SK-N-SH (cell line): ENCODE results near the gene DEPDC5. TPM values are rescaled to one million over a fixed set of nuclear protein-coding genes. Genes with fewer than 3 reads are reported as not detected.

ENCODE experiments used
- CTCF ChIA-PET: fragments of 300-600, 350-600 bp; formaldehyde crosslinking; extraction: SDS; loops from one replicate; lab custom pipeline; 2021; lab: Yijun Ruan, JAX
- POLR2A ChIA-PET: fragments of 350-600 bp; sonication (Branson Sonifier 250); formaldehyde crosslinking; extraction: SDS; loops from one replicate; lab custom pipeline; 2020; ENCODE audit warnings: antibody characterized with exemption, inconsistent platforms; lab: Yijun Ruan, JAX
- DNase-seq: peaks from one replicate; pipeline ENCODE4 v3.0.0; 2012
- H2AFZ ChIP-seq: fragments of 200-600 bp; sonication (generic); 2 replicates; pipeline ENCODE4 v1.8.1; 2016; ENCODE audit warnings: antibody characterized with exemption, mild to moderate bottlenecking, low read depth
- H3F3A ChIP-seq: fragments of 200-600 bp; sonication (generic); replicated peaks from 2 replicates; pipeline ENCODE3; 2016; ENCODE audit warnings: antibody characterized with exemption, mild to moderate bottlenecking; ENCODE audit not compliant: insufficient read depth
- H3K27ac ChIP-seq, 2 experiments: fragments of 200-500 bp in 1 of 2; fragments of 200-600 bp in 1 of 2; sonication (Bioruptor generic) in 1 of 2; sonication (generic), shearing (Covaris generic) in 1 of 2; 2 replicates each; pipeline versions ENCODE4 v1.5.1 to v1.6.1; 2014 to 2016; ENCODE audit warnings: low read depth in 2 of 2, inconsistent platforms in 1 of 2, low read length in 1 of 2, mild to moderate bottlenecking in 1 of 2, mixed read lengths in 1 of 2
- H3K27me3 ChIP-seq: fragments of 200-600 bp; sonication (generic), shearing (Covaris generic); 2 replicates; pipeline ENCODE4 v1.6.1; 2016; ENCODE audit warnings: mixed run types; ENCODE audit not compliant: insufficient read depth
- H3K36me3 ChIP-seq, 2 experiments: fragments of 200-500 bp in 1 of 2; fragments of 200-600 bp in 1 of 2; sonication (Bioruptor generic) in 1 of 2; sonication (generic) in 1 of 2; replicated peaks in 1 of 2; 2 replicates each; pipeline versions ENCODE3 to v1.5.1; 2014 to 2016; ENCODE audit warnings: low read length in 1 of 2, mild to moderate bottlenecking in 1 of 2; ENCODE audit not compliant: insufficient read depth in 2 of 2, control insufficient read depth in 1 of 2
- H3K4me1 ChIP-seq, 2 experiments: fragments of 200-500 bp in 1 of 2; fragments of 200-600 bp in 1 of 2; sonication (Bioruptor generic) in 1 of 2; sonication (generic), shearing (Covaris generic) in 1 of 2; 2 replicates each; pipeline versions ENCODE4 v1.5.1 to v1.6.1; 2014 to 2016; ENCODE audit warnings: low read depth in 1 of 2, low read length in 1 of 2, mixed run types in 1 of 2; ENCODE audit not compliant: insufficient read depth in 2 of 2, control insufficient read depth in 1 of 2
- H3K4me2 ChIP-seq: fragments of 200-600 bp; sonication (generic), shearing (Covaris generic); 2 replicates; pipeline ENCODE4 v1.6.1; 2017; ENCODE audit warnings: mixed run types
- H3K4me3 ChIP-seq, 2 experiments: fragments of 200-500 bp in 1 of 2; fragments of 200-600 bp in 1 of 2; sonication (Bioruptor generic) in 1 of 2; sonication (generic), shearing (Covaris generic) in 1 of 2; 2 replicates each; pipeline versions ENCODE4 v1.5.1 to v1.8.1; 2014 to 2016; ENCODE audit warnings: low read depth in 2 of 2, inconsistent platforms in 1 of 2, low read length in 1 of 2, mild to moderate bottlenecking in 1 of 2, mixed read lengths in 1 of 2, moderate library complexity in 1 of 2
- H3K79me2 ChIP-seq: fragments of 200-600 bp; sonication (generic); 2 replicates; pipeline ENCODE4 v1.8.1; 2017; ENCODE audit warnings: mild to moderate bottlenecking; ENCODE audit not compliant: insufficient read depth
- H3K9ac ChIP-seq: fragments of 200-600 bp; sonication (generic); 2 replicates; pipeline ENCODE4 v1.6.1; 2017; ENCODE audit warnings: mixed run types
- H3K9me2 ChIP-seq: fragments of 200-600 bp; sonication (generic); 2 replicates; pipeline ENCODE4 v1.6.1; 2017; ENCODE audit warnings: mixed run types
- H3K9me3 ChIP-seq: fragments of 200-600 bp; sonication (generic); 2 replicates; pipeline ENCODE4 v1.6.1; 2017; ENCODE audit warnings: mixed run types, mild to moderate bottlenecking, moderate library complexity
- H4K20me1 ChIP-seq: fragments of 200-600 bp; sonication (generic); 2 replicates; pipeline ENCODE4 v1.6.1; 2017; ENCODE audit warnings: mild to moderate bottlenecking, mixed run types; ENCODE audit not compliant: insufficient read depth
- CHD2 ChIP-seq: fragments of 150-350 bp; IDR thresholded peaks from 2 replicates; pipeline ENCODE4 v1.6.1; 2018; ENCODE audit warnings: low read length; ENCODE audit not compliant: partially characterized antibody
- ELF1 ChIP-seq: IDR thresholded peaks from 2 replicates; pipeline ENCODE4 v1.4.0; 2012
- EP300 ChIP-seq, 2 experiments: IDR thresholded peaks; 2 replicates each; pipeline versions ENCODE4 v1.4.0 to v1.6.1; 2012; ENCODE audit warnings: borderline replicate concordance in 1 of 2, low read depth in 1 of 2, low read length in 1 of 2
- FOXM1 ChIP-seq: IDR thresholded peaks from 2 replicates; pipeline ENCODE4 v1.4.0; 2012; ENCODE audit warnings: low read depth, mild to moderate bottlenecking
- GABPA ChIP-seq: IDR thresholded peaks from 2 replicates; pipeline ENCODE4 v1.4.0; 2012; ENCODE audit warnings: low read depth, mild to moderate bottlenecking
- GATA2 ChIP-seq: sonication (generic); formaldehyde crosslinking; IDR thresholded peaks from 2 replicates; pipeline ENCODE4 v1.5.0; 2020; ENCODE audit warnings: mild to moderate bottlenecking, missing genetic modification reagents
- JUND ChIP-seq: IDR thresholded peaks from 2 replicates; pipeline ENCODE4 v1.4.0; 2012
- MXI1 ChIP-seq: IDR thresholded peaks from 2 replicates; pipeline ENCODE4 v1.6.1; 2012; ENCODE audit warnings: mild to moderate bottlenecking, low read depth, low read length, improper control_type of control experiment
- NFIC ChIP-seq: IDR thresholded peaks from 2 replicates; pipeline ENCODE4 v1.4.0; 2012; ENCODE audit warnings: borderline replicate concordance
- POLR2AphosphoS5 ChIP-seq: IDR thresholded peaks from 2 replicates; pipeline ENCODE4 v1.6.1; 2012; ENCODE audit warnings: low read depth, low read length
- YY1 ChIP-seq: IDR thresholded peaks from 2 replicates; pipeline ENCODE4 v1.4.0; 2012; ENCODE audit warnings: low read depth, mild to moderate bottlenecking
- WGBS: methylation state at CpG from one replicate; pipeline ENCODE4 v1.1.6; 2017; ENCODE audit warnings: low lambda C conversion rate; 5-methylcytosine and 5-hydroxymethylcytosine counted together
- polyA plus RNA-seq, 3 experiments: library from polyadenylated mRNA; depleted of rRNA; stranded (reverse); fragments of >200 nt; gene quantifications; 2 replicates each; pipeline ENCODE4 v1.2.3, GENCODE V29; 2012
- TF ChIP-seq, protein P1 (sequence below): IDR thresholded peaks from 2 replicates; pipeline ENCODE4 v1.4.0; 2012; ENCODE audit warnings: low read depth
- TF ChIP-seq, protein P2 (sequence below): IDR thresholded peaks from 2 replicates; pipeline ENCODE4 v1.4.0; 2012; ENCODE audit warnings: low read depth, borderline replicate concordance
- TF ChIP-seq, protein P3 (sequence below): fragments of 150-350 bp; IDR thresholded peaks from 2 replicates; pipeline ENCODE4 v1.6.1; 2017; ENCODE audit warnings: antibody characterized with exemption, low read length, low read depth, borderline replicate concordance
- TF ChIP-seq, protein P4 (sequence below): IDR thresholded peaks from 2 replicates; pipeline ENCODE4 v1.6.1; 2012; ENCODE audit warnings: mild to moderate bottlenecking, low read depth, low read length, moderate library complexity
- TF ChIP-seq, protein P5 (sequence below): fragments of 200-600 bp; sonication (generic); IDR thresholded peaks from 2 replicates; pipeline ENCODE4 v1.6.1; 2017; ENCODE audit warnings: antibody characterized with exemption, mild to moderate bottlenecking, moderate library complexity
- TF ChIP-seq, protein P6 (sequence below): IDR thresholded peaks from 2 replicates; pipeline ENCODE4 v1.4.0; 2012; ENCODE audit warnings: low read depth, borderline replicate concordance
- TF ChIP-seq, protein P7 (sequence below): IDR thresholded peaks from 2 replicates; pipeline ENCODE4; 2012

DEPDC5 gene
- polyA plus RNA-seq, 1 of the 3 experiments (the other 2 are of a cell fraction), result 7.8 TPM

DNA sequence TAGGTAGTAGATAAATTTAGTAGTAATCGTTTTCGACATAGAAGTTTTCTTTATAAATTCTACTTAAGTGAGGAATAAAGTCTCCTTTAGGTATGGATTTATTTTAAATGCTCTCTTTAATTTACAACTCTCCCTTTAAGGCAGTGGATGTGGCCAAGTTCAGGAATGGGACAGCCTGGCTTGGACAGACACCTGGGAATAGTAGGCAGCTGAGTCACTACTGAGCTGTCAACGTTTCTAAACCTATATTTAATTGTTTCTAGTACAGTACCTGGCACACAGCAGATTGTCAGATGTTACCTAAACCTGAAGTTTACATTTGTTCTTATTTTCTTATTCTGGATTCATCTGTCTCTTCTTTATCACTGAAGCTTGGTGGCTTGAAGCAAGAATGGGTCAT, 85.1 kb downstream of the DEPDC5 start:
- H3K9me3 ChIP-seq, result no peaks in the 10 kb centered on the region
- no peaks in the 10 kb centered on the region for H3K79me2 ChIP-seq
- no peak overlapping the region for H3K9ac ChIP-seq
- no peaks in the 10 kb centered on the region for H4K20me1 ChIP-seq
- no peak for DNase-seq
- POLR2A ChIA-PET, result no interaction called here
- no peaks in the 10 kb centered on the region for H3K4me1 ChIP-seq
- H3K4me2 ChIP-seq, result no peak overlapping the region
- peaks cover 26 to 27% of the 10 kb centered on the region in 2 experiments for H3K36me3 ChIP-seq
- WGBS, result 64% methylated on average over 3 of the region's 3 CpGs
- TF ChIP-seq, protein P1, sequence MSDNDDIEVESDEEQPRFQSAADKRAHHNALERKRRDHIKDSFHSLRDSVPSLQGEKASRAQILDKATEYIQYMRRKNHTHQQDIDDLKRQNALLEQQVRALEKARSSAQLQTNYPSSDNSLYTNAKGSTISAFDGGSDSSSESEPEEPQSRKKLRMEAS, result no peak
- no peak for TF ChIP-seq CHD2
- no peak for TF ChIP-seq EP300 (IDR thresholded peaks at IDR 0.05; ENCODE audit: borderline replicate concordance in 1 of 2, low read depth in 1 of 2, low read length in 1 of 2)
- TF ChIP-seq MXI1, result no peak
- TF ChIP-seq, protein P2, sequence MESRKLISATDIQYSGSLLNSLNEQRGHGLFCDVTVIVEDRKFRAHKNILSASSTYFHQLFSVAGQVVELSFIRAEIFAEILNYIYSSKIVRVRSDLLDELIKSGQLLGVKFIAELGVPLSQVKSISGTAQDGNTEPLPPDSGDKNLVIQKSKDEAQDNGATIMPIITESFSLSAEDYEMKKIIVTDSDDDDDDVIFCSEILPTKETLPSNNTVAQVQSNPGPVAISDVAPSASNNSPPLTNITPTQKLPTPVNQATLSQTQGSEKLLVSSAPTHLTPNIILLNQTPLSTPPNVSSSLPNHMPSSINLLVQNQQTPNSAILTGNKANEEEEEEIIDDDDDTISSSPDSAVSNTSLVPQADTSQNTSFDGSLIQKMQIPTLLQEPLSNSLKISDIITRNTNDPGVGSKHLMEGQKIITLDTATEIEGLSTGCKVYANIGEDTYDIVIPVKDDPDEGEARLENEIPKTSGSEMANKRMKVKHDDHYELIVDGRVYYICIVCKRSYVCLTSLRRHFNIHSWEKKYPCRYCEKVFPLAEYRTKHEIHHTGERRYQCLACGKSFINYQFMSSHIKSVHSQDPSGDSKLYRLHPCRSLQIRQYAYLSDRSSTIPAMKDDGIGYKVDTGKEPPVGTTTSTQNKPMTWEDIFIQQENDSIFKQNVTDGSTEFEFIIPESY, result no peak
- TF ChIP-seq, protein P3, sequence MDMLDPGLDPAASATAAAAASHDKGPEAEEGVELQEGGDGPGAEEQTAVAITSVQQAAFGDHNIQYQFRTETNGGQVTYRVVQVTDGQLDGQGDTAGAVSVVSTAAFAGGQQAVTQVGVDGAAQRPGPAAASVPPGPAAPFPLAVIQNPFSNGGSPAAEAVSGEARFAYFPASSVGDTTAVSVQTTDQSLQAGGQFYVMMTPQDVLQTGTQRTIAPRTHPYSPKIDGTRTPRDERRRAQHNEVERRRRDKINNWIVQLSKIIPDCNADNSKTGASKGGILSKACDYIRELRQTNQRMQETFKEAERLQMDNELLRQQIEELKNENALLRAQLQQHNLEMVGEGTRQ, result no peak
- TF ChIP-seq, protein P4, sequence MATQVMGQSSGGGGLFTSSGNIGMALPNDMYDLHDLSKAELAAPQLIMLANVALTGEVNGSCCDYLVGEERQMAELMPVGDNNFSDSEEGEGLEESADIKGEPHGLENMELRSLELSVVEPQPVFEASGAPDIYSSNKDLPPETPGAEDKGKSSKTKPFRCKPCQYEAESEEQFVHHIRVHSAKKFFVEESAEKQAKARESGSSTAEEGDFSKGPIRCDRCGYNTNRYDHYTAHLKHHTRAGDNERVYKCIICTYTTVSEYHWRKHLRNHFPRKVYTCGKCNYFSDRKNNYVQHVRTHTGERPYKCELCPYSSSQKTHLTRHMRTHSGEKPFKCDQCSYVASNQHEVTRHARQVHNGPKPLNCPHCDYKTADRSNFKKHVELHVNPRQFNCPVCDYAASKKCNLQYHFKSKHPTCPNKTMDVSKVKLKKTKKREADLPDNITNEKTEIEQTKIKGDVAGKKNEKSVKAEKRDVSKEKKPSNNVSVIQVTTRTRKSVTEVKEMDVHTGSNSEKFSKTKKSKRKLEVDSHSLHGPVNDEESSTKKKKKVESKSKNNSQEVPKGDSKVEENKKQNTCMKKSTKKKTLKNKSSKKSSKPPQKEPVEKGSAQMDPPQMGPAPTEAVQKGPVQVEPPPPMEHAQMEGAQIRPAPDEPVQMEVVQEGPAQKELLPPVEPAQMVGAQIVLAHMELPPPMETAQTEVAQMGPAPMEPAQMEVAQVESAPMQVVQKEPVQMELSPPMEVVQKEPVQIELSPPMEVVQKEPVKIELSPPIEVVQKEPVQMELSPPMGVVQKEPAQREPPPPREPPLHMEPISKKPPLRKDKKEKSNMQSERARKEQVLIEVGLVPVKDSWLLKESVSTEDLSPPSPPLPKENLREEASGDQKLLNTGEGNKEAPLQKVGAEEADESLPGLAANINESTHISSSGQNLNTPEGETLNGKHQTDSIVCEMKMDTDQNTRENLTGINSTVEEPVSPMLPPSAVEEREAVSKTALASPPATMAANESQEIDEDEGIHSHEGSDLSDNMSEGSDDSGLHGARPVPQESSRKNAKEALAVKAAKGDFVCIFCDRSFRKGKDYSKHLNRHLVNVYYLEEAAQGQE, result no peak
- TF ChIP-seq GABPA, result no peak
- TF ChIP-seq NFIC, result no peak
- no peak for TF ChIP-seq JUND
- TF ChIP-seq, protein P5, sequence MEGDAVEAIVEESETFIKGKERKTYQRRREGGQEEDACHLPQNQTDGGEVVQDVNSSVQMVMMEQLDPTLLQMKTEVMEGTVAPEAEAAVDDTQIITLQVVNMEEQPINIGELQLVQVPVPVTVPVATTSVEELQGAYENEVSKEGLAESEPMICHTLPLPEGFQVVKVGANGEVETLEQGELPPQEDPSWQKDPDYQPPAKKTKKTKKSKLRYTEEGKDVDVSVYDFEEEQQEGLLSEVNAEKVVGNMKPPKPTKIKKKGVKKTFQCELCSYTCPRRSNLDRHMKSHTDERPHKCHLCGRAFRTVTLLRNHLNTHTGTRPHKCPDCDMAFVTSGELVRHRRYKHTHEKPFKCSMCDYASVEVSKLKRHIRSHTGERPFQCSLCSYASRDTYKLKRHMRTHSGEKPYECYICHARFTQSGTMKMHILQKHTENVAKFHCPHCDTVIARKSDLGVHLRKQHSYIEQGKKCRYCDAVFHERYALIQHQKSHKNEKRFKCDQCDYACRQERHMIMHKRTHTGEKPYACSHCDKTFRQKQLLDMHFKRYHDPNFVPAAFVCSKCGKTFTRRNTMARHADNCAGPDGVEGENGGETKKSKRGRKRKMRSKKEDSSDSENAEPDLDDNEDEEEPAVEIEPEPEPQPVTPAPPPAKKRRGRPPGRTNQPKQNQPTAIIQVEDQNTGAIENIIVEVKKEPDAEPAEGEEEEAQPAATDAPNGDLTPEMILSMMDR, result no peak
- TF ChIP-seq YY1, result no peak
- TF ChIP-seq, protein P6, sequence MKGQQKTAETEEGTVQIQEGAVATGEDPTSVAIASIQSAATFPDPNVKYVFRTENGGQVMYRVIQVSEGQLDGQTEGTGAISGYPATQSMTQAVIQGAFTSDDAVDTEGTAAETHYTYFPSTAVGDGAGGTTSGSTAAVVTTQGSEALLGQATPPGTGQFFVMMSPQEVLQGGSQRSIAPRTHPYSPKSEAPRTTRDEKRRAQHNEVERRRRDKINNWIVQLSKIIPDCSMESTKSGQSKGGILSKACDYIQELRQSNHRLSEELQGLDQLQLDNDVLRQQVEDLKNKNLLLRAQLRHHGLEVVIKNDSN, result no peak
- TF ChIP-seq, protein P7, sequence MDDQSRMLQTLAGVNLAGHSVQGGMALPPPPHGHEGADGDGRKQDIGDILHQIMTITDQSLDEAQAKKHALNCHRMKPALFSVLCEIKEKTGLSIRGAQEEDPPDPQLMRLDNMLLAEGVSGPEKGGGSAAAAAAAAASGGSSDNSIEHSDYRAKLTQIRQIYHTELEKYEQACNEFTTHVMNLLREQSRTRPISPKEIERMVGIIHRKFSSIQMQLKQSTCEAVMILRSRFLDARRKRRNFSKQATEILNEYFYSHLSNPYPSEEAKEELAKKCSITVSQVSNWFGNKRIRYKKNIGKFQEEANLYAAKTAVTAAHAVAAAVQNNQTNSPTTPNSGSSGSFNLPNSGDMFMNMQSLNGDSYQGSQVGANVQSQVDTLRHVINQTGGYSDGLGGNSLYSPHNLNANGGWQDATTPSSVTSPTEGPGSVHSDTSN, result no peak
- TF ChIP-seq GATA2, result no peak
- no peak for TF ChIP-seq FOXM1
- TF ChIP-seq POLR2AphosphoS5, result no peak
- no peak for TF ChIP-seq ELF1
- no peaks in the 10 kb centered on the region for H3F3A ChIP-seq
- no peak overlapping the region for H2AFZ ChIP-seq
- CTCF ChIA-PET, result no interaction called here
- H3K27ac ChIP-seq, result no peak overlapping the region
- no peaks in the 10 kb centered on the region for H3K27me3 ChIP-seq
- no peaks in the 10 kb centered on the region for H3K9me2 ChIP-seq
- no peak overlapping the region for H3K4me3 ChIP-seq
